B cell (primary cell): Measurements from ENCODE around the gene AGBL4. TPM values are rescaled to one million over a fixed set of nuclear protein-coding genes. Genes with fewer than 3 reads are reported as not detected.

Experiments used
- ATAC-seq: fragments of 200-7000 bp; cut with Tn5 transposase; one replicate; pipeline ENCODE4 v1.10.0; 2021; ENCODE audit warnings: low read depth, mild to moderate bottlenecking, moderate number of reproducible peaks, moderate library complexity
- CTCF ChIA-PET: fragments of 350-600 bp; sonication (Branson Sonifier 250); formaldehyde crosslinking; loops from one replicate; lab custom pipeline; 2021; ENCODE audit warnings: antibody characterized with exemption, inconsistent platforms; lab: Charles Lee
- POLR2A ChIA-PET: fragments of 350-600 bp; sonication (Branson Sonifier 250); formaldehyde crosslinking; loops from one replicate; lab custom pipeline; 2021; ENCODE audit warnings: antibody characterized with exemption; lab: Charles Lee
- DNase-seq: peaks from one replicate; pipeline ENCODE4 v3.0.0; 2013
- H2AFZ ChIP-seq: 2 replicates; pipeline ENCODE4 v1.6.1; 2012; ENCODE audit warnings: mild to moderate bottlenecking, low read depth, low read length; ENCODE audit not compliant: insufficient read depth, poor library complexity, severe bottlenecking
- H3K27ac ChIP-seq, 2 donors: 1 replicate in 1 of 2; 2 replicates in 1 of 2; pipeline ENCODE4 v1.5.1; 2012 to 2013; ENCODE audit warnings: low read length in 2 of 2, mild to moderate bottlenecking in 2 of 2, moderate library complexity in 1 of 2
- H3K27me3 ChIP-seq, 4 experiments: fragments of 200-600 bp in 1 of 4; sonication (generic) in 1 of 4; replicated peaks in 1 of 4; 1 replicate in 2 of 4; 2 replicates in 2 of 4; pipeline versions ENCODE4 v1.6.1 to v1.7.0; 2013 to 2016; ENCODE audit warnings: low read length in 3 of 4, mild to moderate bottlenecking in 2 of 4, mixed read lengths in 1 of 4, moderate library complexity in 1 of 4; ENCODE audit not compliant: insufficient read depth in 4 of 4, control insufficient read depth in 3 of 4; ENCODE audit errors: control extremely low read depth in 1 of 4
- H3K36me3 ChIP-seq, 2 experiments: replicated peaks in 1 of 2; 1 replicate in 1 of 2; 2 replicates in 1 of 2; pipeline versions ENCODE4 v1.6.1 to v1.7.1; 2013; ENCODE audit warnings: low read length in 1 of 2; ENCODE audit not compliant: insufficient read depth in 2 of 2, control insufficient read depth in 1 of 2; ENCODE audit errors: control extremely low read depth in 1 of 2, extremely low read depth in 1 of 2
- H3K4me1 ChIP-seq, 2 donors: fragments of 200-600 bp in 1 of 2; sonication (generic) in 1 of 2; 1 replicate in 1 of 2; 2 replicates in 1 of 2; pipeline versions ENCODE4 v1.5.1 to v1.6.1; 2013 to 2017; ENCODE audit warnings: low read length in 2 of 2; ENCODE audit not compliant: control insufficient read depth in 2 of 2, insufficient read depth in 2 of 2
- H3K4me2 ChIP-seq: replicated peaks from 2 replicates; pipeline ENCODE3; 2012; ENCODE audit warnings: mild to moderate bottlenecking, low read depth, low read length; ENCODE audit not compliant: poor library complexity, severe bottlenecking
- H3K4me3 ChIP-seq, 5 experiments: fragments of 200-600 bp in 1 of 5; sonication (generic) in 1 of 5; 1 replicate in 3 of 5; 2 replicates in 2 of 5; pipeline versions ENCODE4 v1.5.1 to v1.7.0; 2011 to 2016; ENCODE audit warnings: low read length in 4 of 5, mild to moderate bottlenecking in 4 of 5, low read depth in 2 of 5, control low read depth in 1 of 5, moderate library complexity in 1 of 5; ENCODE audit not compliant: insufficient read depth in 1 of 5; ENCODE audit errors: control extremely low read depth in 1 of 5, extremely low read depth in 1 of 5
- H3K79me2 ChIP-seq: fragments of 200-600 bp; sonication (generic); one replicate; pipeline ENCODE4 v1.6.0; 2016; ENCODE audit warnings: low read length; ENCODE audit not compliant: control insufficient read depth, insufficient read depth
- H3K9ac ChIP-seq: fragments of 200-600 bp; sonication (generic); 2 replicates; pipeline ENCODE4 v1.6.1; 2017; ENCODE audit warnings: mild to moderate bottlenecking, low read length, moderate library complexity
- H3K9me3 ChIP-seq, 3 donors: one replicate each; pipeline versions ENCODE4 v1.6.1 to v1.7.1; 2013; ENCODE audit warnings: low read length in 2 of 3; ENCODE audit not compliant: control insufficient read depth in 2 of 3, insufficient read depth in 1 of 3; ENCODE audit errors: control extremely low read depth in 1 of 3
- H4K20me1 ChIP-seq: 2 replicates; pipeline ENCODE4 v1.6.0; 2012; ENCODE audit warnings: mild to moderate bottlenecking, low read length; ENCODE audit not compliant: insufficient read depth, control insufficient read depth, poor library complexity, severe bottlenecking
- H3K27ac Mint-ChIP-seq: one replicate; pipeline ENCODE4 v1.8.0; 2021; ENCODE audit warnings: mixed read lengths
- H3K27me3 Mint-ChIP-seq: one replicate; pipeline ENCODE4 v1.8.0; 2021; ENCODE audit warnings: mixed read lengths
- H3K4me1 Mint-ChIP-seq: one replicate; pipeline ENCODE4 v1.8.0; 2021; ENCODE audit warnings: mixed read lengths
- H3K4me3 Mint-ChIP-seq: one replicate; pipeline ENCODE4 v1.8.0; 2021; ENCODE audit warnings: mixed read lengths
- H3K9me3 Mint-ChIP-seq: one replicate; pipeline ENCODE4 v1.8.0; 2022; ENCODE audit warnings: mixed read lengths; ENCODE audit not compliant: insufficient read depth
- CTCF ChIP-seq: fragments of 200-600 bp; IDR thresholded peaks from one replicate; pipeline ENCODE4 v1.8.0; 2022; ENCODE audit warnings: antibody characterized with exemption, mild to moderate bottlenecking
- EZH2 ChIP-seq: IDR thresholded peaks from 2 replicates; pipeline ENCODE4 v1.6.1; 2012; ENCODE audit warnings: borderline replicate concordance, low read depth, mild to moderate bottlenecking, moderate library complexity, low read length; ENCODE audit not compliant: insufficient read depth, poor library complexity, severe bottlenecking
- WGBS: methylation state at CpG from one replicate; pipeline ENCODE4 v1.1.5; 2013; ENCODE audit warnings: missing lambda C conversion rate; ENCODE audit not compliant: insufficient coverage; 5-methylcytosine and 5-hydroxymethylcytosine counted together
- intact Hi-C: fragments of 100-400 bp; cut with micrococcal nuclease; formaldehyde crosslinking; loops from one replicate; pipeline ENCODE4 v1.10.0; 2022
- polyA plus RNA-seq: library from polyadenylated mRNA; depleted of rRNA; stranded (reverse); fragments of >200 nt; gene quantifications from 2 replicates; pipeline ENCODE4 v1.2.3, GENCODE V29; 2012
- total RNA-seq, 2 donors: library from RNA; stranded (reverse); fragments of 120-200 nt in 1 of 2; gene quantifications; 1 replicate in 1 of 2; 2 replicates in 1 of 2; pipeline versions ENCODE4 v1.2.3 to v1.2.4, GENCODE V29; 2013 to 2022

AGBL4 gene
- total and polyA plus RNA-seq, 2 donors (not counting 1 experiment from before 2014, with no cell fraction given), result 0.07 to 0.12 TPM

- H3K9me3 Mint-ChIP-seq, result no peaks in the 10 kb centered on the region
- no peaks in the 10 kb centered on the region for H3K27me3 ChIP-seq
- POLR2A ChIA-PET, result no interaction called here
Measured at GRCh38 chr1:48600182-48600581, 1423.6 kb downstream of the AGBL4 start.

DNA sequence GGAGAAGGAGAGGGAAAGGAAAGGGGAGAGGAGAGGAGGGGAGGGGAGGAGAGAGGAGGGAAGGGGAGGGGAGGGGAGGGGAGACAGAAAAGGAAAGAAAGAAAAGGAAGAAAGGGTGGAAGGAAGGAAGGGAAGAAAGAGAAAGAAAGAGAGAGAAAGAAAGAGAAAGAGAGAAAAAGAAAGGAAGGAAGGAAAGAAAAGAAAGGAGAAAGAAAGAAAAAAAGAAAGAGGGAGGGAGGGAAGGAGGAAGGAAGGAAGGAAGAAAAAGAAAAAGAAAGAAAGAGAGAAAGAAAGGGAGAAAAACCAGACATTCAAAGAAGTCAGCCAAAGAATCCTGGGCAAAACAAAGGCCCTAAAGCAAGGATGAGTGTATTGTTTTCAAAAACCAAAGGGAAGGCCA is 1426.1 kb downstream of the AGBL4 start:
- TF ChIP-seq EZH2 (no peak), CTCF (no peak)
- intact Hi-C loops, result no loop called here

More at GRCh38 chr1:48600182-48600581, 1423.6 kb downstream of the AGBL4 start:
- WGBS, result no CpG with 5 or more reads among the region's 1 CpG
- Histone ChIP-seq H3K4me1 (no peaks in the 10 kb centered on the region), H3K4me2 (no peak overlapping the region), H3K4me3 (no peak overlapping the region), H3K36me3 (no peaks in the 10 kb centered on the region), H3K9me3 (no peaks in the 10 kb centered on the region), H3K79me2 (no peaks in the 10 kb centered on the region), H3K9ac (no peak overlapping the region), H2AFZ (no peak overlapping the region), H4K20me1 (no peaks in the 10 kb centered on the region), H3K27ac (no peak overlapping the region)
- intact Hi-C loops, result no loop called here
- no peak for ATAC-seq
- H3K4me1 Mint-ChIP-seq, result no peaks in the 10 kb centered on the region
- peaks cover 12% of the 10 kb centered on the region for H3K27me3 Mint-ChIP-seq
- no peak for DNase-seq
- TF ChIP-seq EZH2, result no peak
- no peak for TF ChIP-seq CTCF
- no peak overlapping the region for H3K4me3 Mint-ChIP-seq
- CTCF ChIA-PET, result no interaction called here
- no peak overlapping the region for H3K27ac Mint-ChIP-seq

More for the DNA sequence above, 1426.1 kb downstream of the AGBL4 start:
- no peak for DNase-seq
- Histone ChIP-seq H3K79me2 (no peaks in the 10 kb centered on the region), H4K20me1 (no peaks in the 10 kb centered on the region), H2AFZ (no peak overlapping the region), H3K4me2 (no peak overlapping the region), H3K9ac (no peak overlapping the region), H3K4me3 (no peak overlapping the region), H3K36me3 (no peaks in the 10 kb centered on the region), H3K9me3 (no peaks in the 10 kb centered on the region), H3K4me1 (no peaks in the 10 kb centered on the region), H3K27me3 (no peaks in the 10 kb centered on the region), H3K27ac (no peak overlapping the region)
- Mint-ChIP-seq H3K4me1 (no peaks in the 10 kb centered on the region), H3K27me3 (peaks cover 16% of the 10 kb centered on the region), H3K4me3 (no peak overlapping the region), H3K9me3 (no peaks in the 10 kb centered on the region), H3K27ac (no peak overlapping the region)
- POLR2A ChIA-PET, result no interaction called here
- CTCF ChIA-PET, result no interaction called here
- no peak for ATAC-seq
